Smooth muscle cell (in vitro differentiated cells): ENCODE measurements around the gene PDE5A. TPM values are rescaled to one million over a fixed set of nuclear protein-coding genes. Genes with fewer than 3 reads are reported as not detected.
A peak's percentile ranks its signal among the peaks of the same experiment; 100 is the strongest.

Source experiments
- DNase-seq: peaks from one replicate; lab custom pipeline; 2025; ENCODE audit not compliant: unreplicated experiment; lab: John Stamatoyannopoulos, UW
- H2AFZ ChIP-seq: fragments of 200-600 bp; sonication (generic); 2 replicates; pipeline ENCODE4 v1.6.0; 2016; ENCODE audit warnings: antibody characterized with exemption, low read depth, mild to moderate bottlenecking
- H3F3A ChIP-seq: fragments of 200-600 bp; sonication (generic); 2 replicates; pipeline ENCODE4 v1.6.0; 2017; ENCODE audit warnings: antibody characterized with exemption, low read depth
- H3K27ac ChIP-seq: fragments of 200-600 bp; sonication (generic); 2 replicates; pipeline ENCODE4 v1.5.1; 2016; ENCODE audit warnings: low read depth, mild to moderate bottlenecking
- H3K27me3 ChIP-seq: fragments of 200-600 bp; sonication (generic); 2 replicates; pipeline ENCODE4 v1.6.1; 2016; ENCODE audit warnings: low read depth, mild to moderate bottlenecking
- H3K36me3 ChIP-seq: fragments of 200-600 bp; sonication (generic); 2 replicates; pipeline ENCODE4 v1.5.1; 2016; ENCODE audit warnings: low read depth
- H3K4me1 ChIP-seq: fragments of 200-600 bp; sonication (generic); 2 replicates; pipeline ENCODE4 v1.5.1; 2016; ENCODE audit warnings: low read depth
- H3K4me2 ChIP-seq: fragments of 200-600 bp; sonication (generic); 2 replicates; pipeline ENCODE4 v1.6.0; 2016; ENCODE audit warnings: mild to moderate bottlenecking
- H3K4me3 ChIP-seq: fragments of 200-600 bp; sonication (generic); 2 replicates; pipeline ENCODE4 v1.5.1; 2016; ENCODE audit warnings: mild to moderate bottlenecking
- H3K79me2 ChIP-seq: fragments of 200-600 bp; sonication (generic); 2 replicates; pipeline ENCODE4 v1.6.0; 2016; ENCODE audit warnings: low read depth, mild to moderate bottlenecking
- H3K9ac ChIP-seq: fragments of 200-600 bp; sonication (generic); 2 replicates; pipeline ENCODE4 v1.6.0; 2016; ENCODE audit warnings: low read depth
- H3K9me3 ChIP-seq: fragments of 200-600 bp; sonication (generic); replicated peaks from 2 replicates; pipeline ENCODE4 v1.5.1; 2016; ENCODE audit warnings: low read depth
- H4K20me1 ChIP-seq: fragments of 200-600 bp; sonication (generic); 2 replicates; pipeline ENCODE4 v1.6.0; 2016; ENCODE audit warnings: low read depth
- WGBS: methylation state at CpG from one replicate; pipeline ENCODE4 v1.1.7; 2016; ENCODE audit warnings: low lambda C conversion rate; 5-methylcytosine and 5-hydroxymethylcytosine counted together
- polyA plus RNA-seq: library from polyadenylated mRNA; unstranded; fragments of >200 nt; fragmentation: Nextera tagmentation; extraction: Ambion mirVana; gene quantifications from 2 replicates; pipeline ENCODE4 v1.2.1, GENCODE V29; 2016
- total RNA-seq: library from RNA; depleted of rRNA; stranded (reverse); fragments of >200 nt; gene quantifications from 2 replicates; pipeline ENCODE4 v1.2.3, GENCODE V29; 2014
- TF ChIP-seq, protein P1 (sequence below): fragments of 200-600 bp; sonication (generic); IDR thresholded peaks from 2 replicates; pipeline ENCODE4 v1.5.1; 2017; ENCODE audit warnings: borderline replicate concordance, mild to moderate bottlenecking, antibody characterized with exemption; ENCODE audit not compliant: insufficient read depth, poor library complexity, severe bottlenecking

Gene PDE5A
- total and polyA plus RNA-seq, 2 experiments from 2014 or later: 4.1 to 18.3 TPM

DNA sequence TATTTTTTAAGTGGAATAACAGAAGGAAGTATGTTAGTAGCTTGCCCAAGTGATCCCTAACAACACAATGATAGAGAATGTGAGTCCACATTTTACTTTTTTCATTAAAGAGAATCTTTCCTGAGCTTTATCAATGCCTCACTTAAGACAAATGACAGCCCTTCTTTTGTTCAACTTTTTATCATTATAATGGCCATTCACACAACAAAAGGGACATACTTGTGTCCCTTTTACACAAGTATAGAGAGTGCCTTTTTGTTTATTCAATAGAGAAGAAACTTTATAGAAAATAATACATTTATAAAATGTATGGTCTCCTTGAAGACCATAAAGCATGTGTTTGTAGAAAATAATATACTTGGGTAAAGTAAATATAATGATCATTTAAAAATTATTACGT lies 96.3 kb downstream of the PDE5A start:
- H3K36me3 ChIP-seq: no peaks in the 10 kb centered on the region
- WGBS: 87% methylated on average over 1 of the region's 1 CpG
- H2AFZ ChIP-seq: no peak overlapping the region
- DNase-seq: no peak
- no peaks in the 10 kb centered on the region for H3K9me3 ChIP-seq
- TF ChIP-seq, protein P1, sequence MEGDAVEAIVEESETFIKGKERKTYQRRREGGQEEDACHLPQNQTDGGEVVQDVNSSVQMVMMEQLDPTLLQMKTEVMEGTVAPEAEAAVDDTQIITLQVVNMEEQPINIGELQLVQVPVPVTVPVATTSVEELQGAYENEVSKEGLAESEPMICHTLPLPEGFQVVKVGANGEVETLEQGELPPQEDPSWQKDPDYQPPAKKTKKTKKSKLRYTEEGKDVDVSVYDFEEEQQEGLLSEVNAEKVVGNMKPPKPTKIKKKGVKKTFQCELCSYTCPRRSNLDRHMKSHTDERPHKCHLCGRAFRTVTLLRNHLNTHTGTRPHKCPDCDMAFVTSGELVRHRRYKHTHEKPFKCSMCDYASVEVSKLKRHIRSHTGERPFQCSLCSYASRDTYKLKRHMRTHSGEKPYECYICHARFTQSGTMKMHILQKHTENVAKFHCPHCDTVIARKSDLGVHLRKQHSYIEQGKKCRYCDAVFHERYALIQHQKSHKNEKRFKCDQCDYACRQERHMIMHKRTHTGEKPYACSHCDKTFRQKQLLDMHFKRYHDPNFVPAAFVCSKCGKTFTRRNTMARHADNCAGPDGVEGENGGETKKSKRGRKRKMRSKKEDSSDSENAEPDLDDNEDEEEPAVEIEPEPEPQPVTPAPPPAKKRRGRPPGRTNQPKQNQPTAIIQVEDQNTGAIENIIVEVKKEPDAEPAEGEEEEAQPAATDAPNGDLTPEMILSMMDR: no peak
- no peak overlapping the region for H3K27ac ChIP-seq
- no peaks in the 10 kb centered on the region for H3F3A ChIP-seq
- H3K4me3 ChIP-seq: no peak overlapping the region
- no peak overlapping the region for H3K9ac ChIP-seq
- no peaks in the 10 kb centered on the region for H3K79me2 ChIP-seq
- no peaks in the 10 kb centered on the region for H3K27me3 ChIP-seq
- H3K4me1 ChIP-seq: peaks cover 16% of the 10 kb centered on the region
- H3K4me2 ChIP-seq: no peak overlapping the region
- no peaks in the 10 kb centered on the region for H4K20me1 ChIP-seq

DNA sequence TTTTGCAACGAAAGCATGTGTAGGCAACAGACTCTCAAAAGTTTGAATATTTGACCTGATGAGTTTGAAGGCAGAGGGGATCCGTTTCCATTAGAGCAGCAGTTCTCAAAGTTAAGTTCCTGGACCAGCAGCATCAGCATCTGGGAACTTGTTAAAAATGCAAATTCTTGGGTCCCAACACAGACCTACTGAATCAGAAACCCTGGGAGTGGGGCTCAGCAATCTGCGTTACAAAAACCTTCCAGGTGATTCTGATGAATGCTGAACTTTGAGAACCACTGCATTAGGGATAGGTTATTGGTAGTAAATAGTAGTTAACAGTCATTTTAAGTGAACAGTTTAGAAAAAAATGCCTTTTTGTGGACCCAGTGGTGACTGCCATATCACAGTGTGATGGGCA lies 98.8 kb downstream of the PDE5A start:
- WGBS: 91% methylated on average over 3 of the region's 3 CpGs
- H3K4me3 ChIP-seq: no peak overlapping the region

DNA sequence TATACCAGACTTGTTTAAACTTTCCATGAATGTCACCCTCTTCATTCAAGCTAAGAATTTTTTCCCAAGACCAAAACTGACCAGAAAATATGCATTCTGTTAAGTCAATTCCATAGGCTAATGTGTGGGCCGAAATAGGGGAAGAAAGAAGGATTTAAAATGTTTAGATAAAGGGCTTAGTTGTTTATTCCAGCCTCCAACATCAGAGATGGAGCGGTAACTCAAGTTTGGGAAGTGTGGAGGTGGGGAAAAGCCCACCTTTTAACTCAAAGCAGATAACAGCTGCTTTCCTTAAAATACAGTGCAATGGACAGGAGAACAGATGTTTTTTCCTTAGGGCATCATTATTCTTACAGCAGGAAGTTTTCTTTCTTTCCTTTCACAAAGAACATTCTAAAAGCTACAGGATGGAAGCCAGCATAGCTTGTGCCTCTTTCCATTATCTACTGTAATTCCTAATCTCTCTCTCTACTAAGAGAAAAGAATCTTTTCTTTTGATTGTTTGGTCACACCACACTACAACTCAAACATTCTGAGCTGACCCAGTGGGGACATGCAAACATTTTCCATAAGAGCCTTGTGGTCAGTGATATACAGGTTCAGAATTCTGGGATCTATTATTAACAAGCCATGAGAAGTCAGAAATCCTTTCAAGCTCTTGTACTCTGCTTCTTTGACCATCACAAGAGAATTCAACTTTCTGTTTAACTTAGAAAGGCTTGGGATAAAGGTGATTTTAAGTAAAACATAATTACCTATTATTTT lies 101.6 kb downstream of the PDE5A start:
- Histone ChIP-seq H2AFZ (no peak overlapping the region), H3K9me3 (no peaks in the 10 kb centered on the region), H3K79me2 (no peaks in the 10 kb centered on the region), H3K27ac (peak overlapping the region; percentile 80), H3K4me1 (peaks cover 34% of the 10 kb centered on the region), H3K4me2 (peak overlapping the region; percentile 44), H3K27me3 (no peaks in the 10 kb centered on the region), H3F3A (no peaks in the 10 kb centered on the region), H3K9ac (peak overlapping the region; percentile 42), H3K36me3 (no peaks in the 10 kb centered on the region), H3K4me3 (no peak overlapping the region), H4K20me1 (no peaks in the 10 kb centered on the region)
- no peak for DNase-seq
- TF ChIP-seq, protein P1: no peak
- 24% methylated on average over 2 of the region's 2 CpGs for WGBS

More for the DNA sequence above, 98.8 kb downstream of the PDE5A start:
- Histone ChIP-seq H3K9me3 (no peaks in the 10 kb centered on the region), H3K9ac (no peak overlapping the region), H3K27ac (no peak overlapping the region), H3K79me2 (no peaks in the 10 kb centered on the region), H3K36me3 (no peaks in the 10 kb centered on the region), H3F3A (no peaks in the 10 kb centered on the region), H2AFZ (no peak overlapping the region), H3K4me2 (no peak overlapping the region), H4K20me1 (no peaks in the 10 kb centered on the region), H3K27me3 (no peaks in the 10 kb centered on the region), H3K4me1 (peaks cover 34% of the 10 kb centered on the region)
- TF ChIP-seq, protein P1: no peak
- DNase-seq: no peak
